Hepatic stellate cell (primary cell): ENCODE results near the gene UNC13B.
A peak's percentile ranks its signal among the peaks of the same experiment; 100 is the strongest.
"Not testable (repeated sequence)": the region's sequence is repeated elsewhere in the genome, so short reads cannot be mapped to it uniquely, and the experiment has no call there.

Source experiments
- DNase-seq: peaks from one replicate; pipeline ENCODE4 v3.0.0; 2011; ENCODE audit warnings: low spot score

The UNC13B gene

GRCh38 chr9:35163413-35163812, 1.6 kb downstream of the UNC13B start:
- DNase-seq = no peak

GRCh38 chr9:35164711-35165110, 2.9 kb downstream of the UNC13B start:
- peak; percentile 65 for DNase-seq

- DNase-seq = not testable (repeated sequence)
Measured at GRCh38 chr9:35167429-35167828, 5.6 kb downstream of the UNC13B start.

GRCh38 chr9:35168963-35169362, 7.2 kb downstream of the UNC13B start:
- no peak for DNase-seq

- DNase-seq = no peak
Measured at GRCh38 chr9:35172878-35173277, 11.1 kb downstream of the UNC13B start.

- no peak for DNase-seq
Measured at GRCh38 chr9:35177520-35177919, 15.7 kb downstream of the UNC13B start.

GRCh38 chr9:35179347-35180280, 17.8 kb downstream of the UNC13B start:
- no peak for DNase-seq

- no peak for DNase-seq
Measured at GRCh38 chr9:35180801-35181200, 19.0 kb downstream of the UNC13B start.

GRCh38 chr9:35182401-35182800, 20.6 kb downstream of the UNC13B start:
- DNase-seq = not testable (repeated sequence)

GRCh38 chr9:35182996-35183754, 21.4 kb downstream of the UNC13B start:
- DNase-seq = not testable (repeated sequence)

GRCh38 chr9:35183755-35184480, 22.1 kb downstream of the UNC13B start:
- not testable (repeated sequence) for DNase-seq

- no peak for DNase-seq
Measured at GRCh38 chr9:35186524-35186923, 24.7 kb downstream of the UNC13B start.

GRCh38 chr9:35190203-35190602, 28.4 kb downstream of the UNC13B start:
- DNase-seq = no peak

GRCh38 chr9:35191105-35191504, 29.3 kb downstream of the UNC13B start:
- no peak for DNase-seq

- DNase-seq = no peak
Measured at GRCh38 chr9:35193762-35194161, 32.0 kb downstream of the UNC13B start.

GRCh38 chr9:35195683-35196082, 33.9 kb downstream of the UNC13B start:
- peak; percentile 64 for DNase-seq

- no peak for DNase-seq
Measured at GRCh38 chr9:35198191-35198590, 36.4 kb downstream of the UNC13B start.

GRCh38 chr9:35203528-35203927, 41.7 kb downstream of the UNC13B start:
- no peak for DNase-seq

- DNase-seq = no peak
Measured at GRCh38 chr9:35205340-35205739, 43.5 kb downstream of the UNC13B start.

- no peak for DNase-seq
Measured at GRCh38 chr9:35211854-35212253, 50.0 kb downstream of the UNC13B start.

GRCh38 chr9:35220659-35221338, 59.0 kb downstream of the UNC13B start:
- DNase-seq = no peak

- DNase-seq = no peak
Measured at GRCh38 chr9:35225677-35226076, 63.9 kb downstream of the UNC13B start.
